BJ (cell line): ENCODE results near the gene KMT5B. TPM values are rescaled to one million over a fixed set of nuclear protein-coding genes. Genes with fewer than 3 reads are reported as not detected.

Source experiments
- CTCF ChIA-PET: fragments of 350-600 bp; formaldehyde crosslinking; extraction: SDS; loops from one replicate; lab custom pipeline; 2021; ENCODE audit warnings: antibody characterized with exemption, inconsistent platforms; lab: Yijun Ruan, JAX
- POLR2A ChIA-PET: fragments of 300-600 bp; sonication (Branson Sonifier 250); formaldehyde crosslinking; extraction: SDS; loops from one replicate; lab custom pipeline; 2021; ENCODE audit warnings: antibody characterized with exemption; lab: Charles Lee
- DNase-seq: peaks from one replicate; pipeline ENCODE4 v3.0.0-alpha.2; 2011; ENCODE audit warnings: low read depth
- H3K27me3 ChIP-seq: 2 replicates; pipeline ENCODE4 v1.6.0; 2011; ENCODE audit warnings: low read length; ENCODE audit not compliant: control insufficient read depth, insufficient read depth
- H3K36me3 ChIP-seq: 2 replicates; pipeline ENCODE4 v1.5.1; 2011; ENCODE audit warnings: low read length; ENCODE audit not compliant: control insufficient read depth, insufficient read depth
- H3K4me3 ChIP-seq: 2 replicates; pipeline ENCODE4 v1.5.1; 2011; ENCODE audit warnings: low read depth, mild to moderate bottlenecking, control low read depth, low read length
- CTCF ChIP-seq: IDR thresholded peaks from 2 replicates; pipeline ENCODE4 v1.5.1; 2011; ENCODE audit warnings: low read depth, mild to moderate bottlenecking, control low read depth, inconsistent platforms, low read length, moderate library complexity; ENCODE audit not compliant: insufficient read depth
- polyA plus RNA-seq: library from polyadenylated mRNA; depleted of rRNA; stranded (reverse); fragments of >200 nt; gene quantifications from 2 replicates; pipeline ENCODE4 v1.2.3, GENCODE V29; 2011

The KMT5B gene
- polyA plus RNA-seq, 1 experiment, result 7.3 TPM

- no peak for DNase-seq
- POLR2A ChIA-PET, result no interaction called here
- Histone ChIP-seq H3K27me3 (no peaks in the 10 kb centered on the region), H3K36me3 (no peaks in the 10 kb centered on the region; the same call in 1 of the 2 replicates), H3K4me3 (no peak overlapping the region)
- CTCF ChIA-PET, result interaction anchor here (1.2 to 1.3 kb wide), 2 partner anchors 13 to 78 kb away, joined by 3 to 5 read pairs; no protein-coding TSS in a partner anchor
- no peak for TF ChIP-seq CTCF
Measured at GRCh38 chr11:68118706-68119448, 94.2 kb downstream of the KMT5B start.

GRCh38 chr11:68117853-68118470, 95.1 kb downstream of the KMT5B start:
- Histone ChIP-seq H3K4me3 (no peak overlapping the region), H3K27me3 (no peaks in the 10 kb centered on the region), H3K36me3 (no peaks in the 10 kb centered on the region; the same call in 1 of the 2 replicates)
- DNase-seq, result no peak
- CTCF ChIA-PET, result interaction anchor here (1.1 to 1.5 kb wide), 4 partner anchors 10 to 87 kb away, joined by 3 to 5 read pairs (median 4); no protein-coding TSS in a partner anchor
- TF ChIP-seq CTCF, result no peak
- POLR2A ChIA-PET, result no interaction called here

GRCh38 chr11:68116974-68117373, 96.1 kb downstream of the KMT5B start:
- TF ChIP-seq CTCF, result no peak
- DNase-seq, result no peak
- Histone ChIP-seq H3K27me3 (no peaks in the 10 kb centered on the region), H3K36me3 (no peaks in the 10 kb centered on the region), H3K4me3 (no peak overlapping the region)
- CTCF ChIA-PET, result interaction anchor here (0.6 to 1.5 kb wide), 6 partner anchors 11 to 203 kb away, joined by 3 to 6 read pairs (median 4); no protein-coding TSS in a partner anchor
- POLR2A ChIA-PET, result interaction anchor here (0.6 to 0.7 kb wide), 2 partner anchors 182 to 830 kb away, joined by 3 to 8 read pairs; no protein-coding TSS in a partner anchor

GRCh38 chr11:68116126-68116525, 97.0 kb downstream of the KMT5B start:
- Histone ChIP-seq H3K27me3 (no peaks in the 10 kb centered on the region), H3K4me3 (no peak overlapping the region), H3K36me3 (no peaks in the 10 kb centered on the region)
- TF ChIP-seq CTCF, result no peak
- POLR2A ChIA-PET, result no interaction called here
- CTCF ChIA-PET, result interaction anchor here (0.6 to 1.5 kb wide), 4 partner anchors 12 to 204 kb away, joined by 3 to 6 read pairs (median 4); no protein-coding TSS in a partner anchor
- no peak for DNase-seq

GRCh38 chr11:68115285-68115684, 97.8 kb downstream of the KMT5B start:
- TF ChIP-seq CTCF, result no peak
- no peaks in the 10 kb centered on the region for H3K36me3 ChIP-seq
- DNase-seq, result no peak
- H3K4me3 ChIP-seq, result no peak overlapping the region
- no peaks in the 10 kb centered on the region for H3K27me3 ChIP-seq
- CTCF ChIA-PET, result interaction anchor here (1.6 kb wide), 1 partner anchor 9 kb away, joined by 4 read pairs; no protein-coding TSS in a partner anchor
- POLR2A ChIA-PET, result no interaction called here
